ENCODE data around the gene RTP3.

Gene RTP3

GRCh38 chr3:46505953-46506352, 8.2 kb downstream of the RTP3 start:
- DNase-seq (ENCODE audit: low read depth): no peak
- H3K4me3 ChIP-seq (ENCODE audit: low read depth, low read length): no peak overlapping the region
- no peak for TF ChIP-seq CTCF (conservative IDR thresholded peaks at IDR 0.05; ENCODE audit: low read depth, low read length)

DNA sequence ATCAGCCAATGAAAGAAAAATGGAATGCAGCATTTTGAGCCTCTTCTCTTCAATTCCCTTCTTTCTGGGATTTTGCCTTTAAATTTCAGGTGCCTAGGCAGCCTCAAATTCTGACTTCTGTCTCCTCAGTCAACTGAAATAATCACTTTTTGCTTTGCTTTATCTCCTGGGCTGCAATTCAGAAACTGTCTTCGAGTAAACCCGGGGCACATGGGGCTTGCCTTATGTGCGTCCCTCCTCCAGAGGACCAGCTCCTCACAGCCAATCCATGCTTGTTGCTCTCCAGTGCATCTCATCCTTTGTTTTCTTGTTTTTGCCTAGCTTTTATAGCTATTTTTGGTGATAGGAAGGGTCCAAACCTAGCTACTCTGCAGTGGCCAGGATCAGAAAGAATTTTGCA, 8.8 kb downstream of the RTP3 start:
- H3K4me3 ChIP-seq (ENCODE audit: low read depth, low read length): no peak overlapping the region
- no peak for DNase-seq (ENCODE audit: low read depth)
- TF ChIP-seq CTCF (conservative IDR thresholded peaks at IDR 0.05; ENCODE audit: low read depth, low read length): no peak

- no peak overlapping the region for H3K4me3 ChIP-seq (ENCODE audit: low read depth, low read length)
- DNase-seq (ENCODE audit: low read depth): no peak
- no peak for TF ChIP-seq CTCF (conservative IDR thresholded peaks at IDR 0.05; ENCODE audit: low read depth, low read length)
These were observed 11.2 kb downstream of the RTP3 start for GRCh38 chr3:46508850-46509591.

DNA sequence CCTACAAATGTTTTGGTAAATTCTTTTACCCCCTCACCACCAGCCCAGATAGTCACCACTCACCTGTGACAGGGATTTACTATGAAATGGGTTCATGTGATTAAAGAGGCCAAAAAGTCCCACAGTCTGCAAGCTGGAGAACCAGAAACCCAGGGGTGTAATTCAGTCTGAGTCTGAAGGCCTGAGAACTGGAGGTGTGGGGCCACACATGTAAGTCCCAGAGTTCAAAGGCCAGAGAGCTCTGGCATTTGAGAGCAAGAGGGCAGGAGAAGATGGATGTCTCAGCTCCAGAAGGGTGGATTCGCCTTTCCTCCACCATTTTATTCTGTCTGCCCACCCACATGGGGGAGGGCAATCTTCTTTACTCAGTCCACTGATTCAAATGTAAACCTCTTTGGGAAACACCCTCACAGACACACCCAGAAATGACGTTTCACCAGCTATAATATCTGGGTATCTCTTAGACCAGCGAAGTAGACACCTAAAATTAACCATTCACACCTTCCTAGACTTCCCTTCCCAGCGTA, 11.9 kb downstream of the RTP3 start:
- TF ChIP-seq CTCF (conservative IDR thresholded peaks at IDR 0.05; ENCODE audit: low read depth, low read length): no peak
- no peak for DNase-seq (ENCODE audit: low read depth)
- H3K4me3 ChIP-seq (ENCODE audit: low read depth, low read length): no peak overlapping the region

DNA sequence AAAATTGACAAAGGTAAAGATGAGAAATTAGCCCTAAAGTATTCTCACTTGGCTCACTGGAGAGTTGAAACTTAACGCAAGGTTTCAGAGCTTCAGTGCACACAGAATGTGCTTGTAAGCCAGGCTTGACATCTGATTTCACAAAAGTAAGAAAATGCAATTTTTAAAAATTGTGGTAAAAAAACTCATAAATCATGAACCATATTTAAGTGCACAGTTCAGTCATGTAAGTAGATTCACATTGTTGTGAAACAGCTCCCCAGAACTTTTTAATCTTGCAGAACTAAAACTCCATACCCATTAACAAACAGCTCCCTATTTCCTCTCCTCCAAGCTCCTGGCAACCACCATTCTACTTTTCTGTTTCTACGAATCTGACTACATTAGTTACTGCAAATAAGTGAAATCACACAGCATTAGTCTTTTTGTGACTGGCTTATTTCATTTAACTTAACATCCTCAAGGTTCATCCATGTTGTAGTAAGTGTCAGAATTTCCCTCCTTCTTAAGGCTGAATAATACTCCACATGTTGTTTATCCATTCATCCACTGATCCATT, 14.5 kb downstream of the RTP3 start:
- no peak overlapping the region for H3K4me3 ChIP-seq (ENCODE audit: low read depth, low read length)
- TF ChIP-seq CTCF (conservative IDR thresholded peaks at IDR 0.05; ENCODE audit: low read depth, low read length): no peak
- no peak for DNase-seq (ENCODE audit: low read depth)

DNA sequence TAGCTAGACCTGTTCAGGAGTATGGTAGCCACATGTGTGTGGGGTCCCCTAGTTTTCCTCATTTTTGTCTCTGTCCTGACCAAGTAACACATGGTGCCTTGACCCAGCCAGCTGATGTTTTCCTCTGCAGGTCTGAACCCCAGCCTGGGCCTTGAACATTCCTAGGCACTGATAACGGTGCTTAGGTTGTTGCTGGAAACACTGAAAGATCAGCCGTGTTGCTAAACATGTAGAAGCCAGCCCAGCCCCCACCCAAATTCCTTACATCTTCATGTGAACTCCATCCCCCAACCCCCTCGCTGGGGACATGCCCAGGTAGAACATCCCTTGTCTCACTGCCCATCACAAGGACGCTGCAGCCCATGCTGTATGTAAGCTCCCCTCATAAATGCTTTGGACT, 18.7 kb downstream of the RTP3 start:
- no peak for TF ChIP-seq CTCF (conservative IDR thresholded peaks at IDR 0.05; ENCODE audit: low read depth, low read length)
- peak; percentile 15 for DNase-seq (ENCODE audit: low read depth)

More for the DNA sequence above, 18.7 kb downstream of the RTP3 start:
- no peak overlapping the region for H3K4me3 ChIP-seq (ENCODE audit: low read depth, low read length)
